ENCODE data around the gene NGRN.

- TF ChIP-seq EZH2 (IDR thresholded peaks at IDR 0.05; ENCODE audit: insufficient read depth, poor library complexity, severe bottlenecking), result no peak
- no peak for TF ChIP-seq EZH2phosphoT487 (IDR thresholded peaks at IDR 0.05; ENCODE audit: insufficient read depth, low read depth)
These were observed 21.6 kb downstream of the NGRN start for GRCh38 chr15:90287101-90287500.
